HFF-Myc (cell line): ENCODE results near the gene MPP2.
"Not testable (repeated sequence)": the region's sequence is repeated elsewhere in the genome, so short reads cannot be mapped to it uniquely, and the experiment has no call there.

Experiments used
- DNase-seq: peaks from one replicate; pipeline ENCODE4 v3.0.0-alpha.2; 2011; ENCODE audit warnings: low read depth; ENCODE audit errors: extremely low read depth
- H3K4me3 ChIP-seq: replicated peaks from 2 replicates; pipeline ENCODE4 v1.5.1; 2011; ENCODE audit warnings: low read depth, mild to moderate bottlenecking, control low read depth, low read length
- TF ChIP-seq, protein P1 (sequence below): IDR thresholded peaks from 2 replicates; pipeline ENCODE4 v1.5.1; 2012; ENCODE audit warnings: mild to moderate bottlenecking, low read depth, low read length, control low read depth; ENCODE audit errors: missing control alignments

Gene MPP2

DNA sequence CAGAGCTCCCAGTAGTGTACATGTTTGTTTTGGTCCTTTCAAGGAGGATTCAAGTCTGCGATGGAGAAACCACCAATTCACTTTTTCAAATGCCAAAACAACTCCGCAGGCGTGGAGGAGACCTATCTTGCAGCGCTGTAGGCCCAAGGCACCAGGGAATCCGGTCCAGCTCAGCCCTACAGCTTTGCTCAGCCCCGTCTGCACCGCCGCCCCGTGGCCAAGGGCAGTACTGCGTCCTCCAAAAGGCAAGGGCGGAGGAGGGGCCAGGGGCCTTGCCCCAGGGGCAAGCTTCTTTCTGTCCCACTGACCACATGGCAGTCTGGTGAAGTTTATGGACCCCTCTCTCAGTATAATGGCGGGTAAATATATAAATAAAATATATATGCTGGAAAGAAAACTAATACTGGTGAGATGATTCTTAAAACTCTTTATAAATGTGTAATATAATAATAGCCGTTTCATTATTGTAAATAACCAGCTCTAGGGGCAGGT, 61.1 kb downstream of the MPP2 start:
- no peak overlapping the region for H3K4me3 ChIP-seq
- TF ChIP-seq, protein P1, sequence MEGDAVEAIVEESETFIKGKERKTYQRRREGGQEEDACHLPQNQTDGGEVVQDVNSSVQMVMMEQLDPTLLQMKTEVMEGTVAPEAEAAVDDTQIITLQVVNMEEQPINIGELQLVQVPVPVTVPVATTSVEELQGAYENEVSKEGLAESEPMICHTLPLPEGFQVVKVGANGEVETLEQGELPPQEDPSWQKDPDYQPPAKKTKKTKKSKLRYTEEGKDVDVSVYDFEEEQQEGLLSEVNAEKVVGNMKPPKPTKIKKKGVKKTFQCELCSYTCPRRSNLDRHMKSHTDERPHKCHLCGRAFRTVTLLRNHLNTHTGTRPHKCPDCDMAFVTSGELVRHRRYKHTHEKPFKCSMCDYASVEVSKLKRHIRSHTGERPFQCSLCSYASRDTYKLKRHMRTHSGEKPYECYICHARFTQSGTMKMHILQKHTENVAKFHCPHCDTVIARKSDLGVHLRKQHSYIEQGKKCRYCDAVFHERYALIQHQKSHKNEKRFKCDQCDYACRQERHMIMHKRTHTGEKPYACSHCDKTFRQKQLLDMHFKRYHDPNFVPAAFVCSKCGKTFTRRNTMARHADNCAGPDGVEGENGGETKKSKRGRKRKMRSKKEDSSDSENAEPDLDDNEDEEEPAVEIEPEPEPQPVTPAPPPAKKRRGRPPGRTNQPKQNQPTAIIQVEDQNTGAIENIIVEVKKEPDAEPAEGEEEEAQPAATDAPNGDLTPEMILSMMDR, result peak; percentile 99
- peak; percentile 17 for DNase-seq

DNA sequence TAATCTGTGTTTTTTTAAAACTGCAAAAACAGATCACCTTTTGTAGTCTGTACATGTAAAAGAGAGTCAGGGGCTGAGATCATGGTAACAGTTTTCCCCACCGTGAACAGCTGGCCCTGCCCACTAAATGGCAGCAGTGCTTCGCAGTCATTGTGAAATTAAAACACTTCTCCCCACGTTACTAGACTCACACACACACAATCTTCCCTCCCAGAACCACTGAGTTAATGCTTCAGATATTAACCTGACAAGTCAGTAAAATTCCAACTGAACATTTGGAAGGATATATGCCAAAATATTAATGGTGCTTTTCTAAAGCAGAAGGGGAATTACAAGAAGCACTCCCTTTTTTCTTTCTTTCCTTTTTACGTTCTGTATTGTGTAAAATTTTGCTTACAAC, 61.6 kb downstream of the MPP2 start:
- no peak overlapping the region for H3K4me3 ChIP-seq
- TF ChIP-seq, protein P1, result no peak
- no peak for DNase-seq

- TF ChIP-seq, protein P1, result no peak
- no peak overlapping the region for H3K4me3 ChIP-seq
- DNase-seq, result no peak
Observed at GRCh38 chr17:43844241-43844640, 63.1 kb downstream of the MPP2 start.

DNA sequence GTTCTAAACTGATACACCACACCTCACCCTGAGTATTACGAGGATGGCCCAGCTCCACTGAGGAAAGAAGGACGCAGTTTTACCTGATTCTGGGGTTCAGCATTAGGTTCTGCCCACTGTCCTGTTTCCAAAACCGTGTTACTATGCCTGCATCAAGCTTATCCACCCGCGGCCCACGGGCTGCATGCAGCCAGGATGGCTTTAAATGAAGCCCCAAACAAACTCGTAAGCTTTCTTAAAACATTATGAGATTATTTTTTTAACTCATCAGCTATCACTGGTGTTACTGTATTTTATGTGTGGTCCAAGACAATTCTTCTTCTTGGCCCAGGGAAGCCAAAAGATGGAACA, 64.4 kb downstream of the MPP2 start:
- TF ChIP-seq, protein P1, result no peak
- no peak overlapping the region for H3K4me3 ChIP-seq
- no peak for DNase-seq

- H3K4me3 ChIP-seq, DNase-seq: not testable (repeated sequence)
Observed at GRCh38 chr17:43842091-43842974, 65.0 kb downstream of the MPP2 start.

DNA sequence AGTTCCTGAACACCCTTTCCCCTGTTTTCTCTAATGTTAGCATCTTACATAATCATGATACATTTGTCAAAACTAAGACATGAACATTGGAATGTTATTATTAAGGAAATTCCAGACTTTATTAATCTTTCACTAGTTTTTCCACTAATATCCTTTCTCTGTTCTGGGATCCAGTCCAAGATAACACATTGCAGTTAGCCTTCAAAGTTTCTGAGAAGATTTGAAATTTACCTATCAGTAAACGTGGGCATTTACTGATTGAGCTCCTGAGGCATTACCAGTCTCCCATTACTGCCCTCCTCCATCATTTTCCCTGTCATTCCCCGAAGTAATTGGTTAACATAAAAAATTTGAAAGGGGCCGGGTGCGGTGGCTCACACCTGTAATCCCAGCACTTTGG, 66.1 kb downstream of the MPP2 start:
- H3K4me3 ChIP-seq, result no peak overlapping the region
- TF ChIP-seq, protein P1, result no peak
- DNase-seq, result no peak

DNA sequence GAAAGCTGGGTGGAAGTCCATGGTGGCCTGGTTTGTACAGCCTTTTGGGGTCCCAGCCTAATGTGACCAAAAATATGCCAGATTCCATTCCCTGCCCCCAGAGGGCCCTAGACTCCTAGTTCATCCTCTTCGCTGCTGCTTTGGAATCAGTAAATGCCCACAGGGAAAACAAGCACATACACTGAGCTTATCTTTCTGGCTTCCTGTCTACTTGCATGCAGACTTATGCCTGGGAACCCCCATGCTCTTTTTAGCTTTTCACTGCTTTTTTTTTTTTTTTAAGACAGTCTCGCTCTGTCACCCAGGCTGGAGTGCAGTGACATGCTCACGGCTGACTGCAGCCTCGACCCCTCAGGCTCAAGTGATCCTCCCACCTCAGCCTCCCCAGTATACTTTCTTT, 66.5 kb downstream of the MPP2 start:
- TF ChIP-seq, protein P1, result peak; percentile 20

More for the DNA sequence above, 66.5 kb downstream of the MPP2 start:
- H3K4me3 ChIP-seq, result no peak overlapping the region
- no peak for DNase-seq
